AML-193 (cell line): Measurements from ENCODE around the gene SPTBN4.
"Not testable (repeated sequence)": the region's sequence is repeated elsewhere in the genome, so short reads cannot be mapped to it uniquely, and the experiment has no call there.

Experiments used
- DNase-seq, 2 experiments: peaks; one replicate each; lab custom pipeline; 2025; lab: John Stamatoyannopoulos, UW

Gene SPTBN4

GRCh38 chr19:40507892-40508291 is 41.1 kb downstream of the SPTBN4 start:
- no peak for DNase-seq

- no peak for DNase-seq
Observed at GRCh38 chr19:40508739-40509260, 42.0 kb downstream of the SPTBN4 start.

- DNase-seq = no peak
Observed at GRCh38 chr19:40510526-40511115, 43.8 kb downstream of the SPTBN4 start.

- no peak for DNase-seq
Observed at GRCh38 chr19:40511487-40511886, 44.7 kb downstream of the SPTBN4 start.

GRCh38 chr19:40512110-40512472 is 45.3 kb downstream of the SPTBN4 start:
- no peak for DNase-seq

- DNase-seq = no peak
Observed at GRCh38 chr19:40512473-40513344, 45.9 kb downstream of the SPTBN4 start.

GRCh38 chr19:40513345-40513678 is 46.5 kb downstream of the SPTBN4 start:
- no peak for DNase-seq

- no peak for DNase-seq
Observed at GRCh38 chr19:40513741-40514315, 47.0 kb downstream of the SPTBN4 start.

- DNase-seq = no peak
Observed at GRCh38 chr19:40517248-40517647, 50.4 kb downstream of the SPTBN4 start.

GRCh38 chr19:40519352-40520322 is 52.8 kb downstream of the SPTBN4 start:
- no peak for DNase-seq

- peak; percentile 6 to 18 for DNase-seq
Observed at GRCh38 chr19:40521276-40521675, 54.5 kb downstream of the SPTBN4 start.

- not testable (repeated sequence) for DNase-seq
Observed at GRCh38 chr19:40521900-40522299, 55.1 kb downstream of the SPTBN4 start.

- DNase-seq = peak; percentile 68 to 71
Observed at GRCh38 chr19:40523322-40524047, 56.7 kb downstream of the SPTBN4 start.

- no peak for DNase-seq
Observed at GRCh38 chr19:40524133-40524549, 57.3 kb downstream of the SPTBN4 start.

GRCh38 chr19:40524655-40525054 is 57.9 kb downstream of the SPTBN4 start:
- no peak for DNase-seq

GRCh38 chr19:40525234-40526051 is 58.6 kb downstream of the SPTBN4 start:
- DNase-seq = no peak

GRCh38 chr19:40528078-40528477 is 61.3 kb downstream of the SPTBN4 start:
- no peak for DNase-seq

GRCh38 chr19:40528533-40529092 is 61.8 kb downstream of the SPTBN4 start:
- DNase-seq = no peak

- DNase-seq = peak; percentile 45 to 55
Observed at GRCh38 chr19:40529093-40529954, 62.5 kb downstream of the SPTBN4 start.
